WERI-Rb-1 (cell line): ENCODE results near the gene LRRC34.
A peak's percentile ranks its signal among the peaks of the same experiment; 100 is the strongest.

Source experiments
- DNase-seq: peaks from one replicate; pipeline ENCODE4 v3.0.0-alpha.2; 2020
- H3K27ac ChIP-seq: fragments of 250-450 bp; sonication (Bioruptor Pico); 2 replicates; pipeline ENCODE4 v1.5.1; 2020; ENCODE audit warnings: mild to moderate bottlenecking, moderate library complexity
- H3K27me3 ChIP-seq: fragments of 250-450 bp; sonication (Bioruptor Pico); 2 replicates; pipeline ENCODE4 v1.5.1; 2021; ENCODE audit warnings: mild to moderate bottlenecking, low read depth, moderate library complexity; ENCODE audit not compliant: insufficient read depth, severe bottlenecking
- H3K36me3 ChIP-seq: fragments of 250-450 bp; sonication (Bioruptor Pico); 2 replicates; pipeline ENCODE4 v1.5.1; 2020; ENCODE audit warnings: mild to moderate bottlenecking, moderate library complexity
- H3K4me3 ChIP-seq: 2 replicates; pipeline ENCODE4 v1.5.1; 2011; ENCODE audit warnings: low read depth, mild to moderate bottlenecking, control low read depth, low read length
- H3K9me3 ChIP-seq: fragments of 250-450 bp; sonication (Bioruptor Pico); 2 replicates; pipeline ENCODE4 v1.5.1; 2021; ENCODE audit warnings: mild to moderate bottlenecking, moderate library complexity; ENCODE audit not compliant: severe bottlenecking
- TF ChIP-seq, protein P1 (sequence below): IDR thresholded peaks from 2 replicates; pipeline ENCODE4 v1.5.1; 2011; ENCODE audit warnings: low read depth, mild to moderate bottlenecking, control low read depth, inconsistent platforms, low read length

The LRRC34 gene

GRCh38 chr3:169781209-169781855 is 31.4 kb downstream of the LRRC34 start:
- Histone ChIP-seq H3K9me3 (no peaks in the 10 kb centered on the region), H3K27me3 (no peaks in the 10 kb centered on the region), H3K36me3 (peaks cover 74% of the 10 kb centered on the region), H3K27ac (no peak overlapping the region), H3K4me3 (no peak overlapping the region)
- TF ChIP-seq, protein P1, sequence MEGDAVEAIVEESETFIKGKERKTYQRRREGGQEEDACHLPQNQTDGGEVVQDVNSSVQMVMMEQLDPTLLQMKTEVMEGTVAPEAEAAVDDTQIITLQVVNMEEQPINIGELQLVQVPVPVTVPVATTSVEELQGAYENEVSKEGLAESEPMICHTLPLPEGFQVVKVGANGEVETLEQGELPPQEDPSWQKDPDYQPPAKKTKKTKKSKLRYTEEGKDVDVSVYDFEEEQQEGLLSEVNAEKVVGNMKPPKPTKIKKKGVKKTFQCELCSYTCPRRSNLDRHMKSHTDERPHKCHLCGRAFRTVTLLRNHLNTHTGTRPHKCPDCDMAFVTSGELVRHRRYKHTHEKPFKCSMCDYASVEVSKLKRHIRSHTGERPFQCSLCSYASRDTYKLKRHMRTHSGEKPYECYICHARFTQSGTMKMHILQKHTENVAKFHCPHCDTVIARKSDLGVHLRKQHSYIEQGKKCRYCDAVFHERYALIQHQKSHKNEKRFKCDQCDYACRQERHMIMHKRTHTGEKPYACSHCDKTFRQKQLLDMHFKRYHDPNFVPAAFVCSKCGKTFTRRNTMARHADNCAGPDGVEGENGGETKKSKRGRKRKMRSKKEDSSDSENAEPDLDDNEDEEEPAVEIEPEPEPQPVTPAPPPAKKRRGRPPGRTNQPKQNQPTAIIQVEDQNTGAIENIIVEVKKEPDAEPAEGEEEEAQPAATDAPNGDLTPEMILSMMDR, result no peak
- DNase-seq, result no peak

DNA sequence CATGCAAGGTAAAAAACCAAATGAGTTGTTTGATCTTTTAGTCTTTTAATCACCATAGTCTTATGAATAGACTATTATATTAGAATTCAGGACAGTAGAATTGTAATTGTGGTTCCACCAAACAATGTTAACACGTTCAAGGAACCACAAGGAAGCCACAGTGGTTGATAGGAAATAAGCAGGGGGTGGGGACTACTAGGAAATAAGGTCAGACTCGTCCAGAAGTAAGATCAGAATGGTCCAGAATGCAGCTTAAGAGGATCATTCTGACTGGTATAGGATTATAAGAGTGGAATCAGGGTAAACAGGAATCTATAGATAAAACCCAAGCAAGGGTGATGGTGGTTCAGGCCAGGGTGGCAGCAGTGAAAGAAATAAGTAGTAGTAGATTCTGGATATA is 32.0 kb downstream of the LRRC34 start:
- DNase-seq, result no peak
- TF ChIP-seq, protein P1, result no peak
- Histone ChIP-seq H3K9me3 (no peaks in the 10 kb centered on the region), H3K27ac (no peak overlapping the region), H3K36me3 (peaks cover 71% of the 10 kb centered on the region), H3K4me3 (no peak overlapping the region), H3K27me3 (no peaks in the 10 kb centered on the region)

DNA sequence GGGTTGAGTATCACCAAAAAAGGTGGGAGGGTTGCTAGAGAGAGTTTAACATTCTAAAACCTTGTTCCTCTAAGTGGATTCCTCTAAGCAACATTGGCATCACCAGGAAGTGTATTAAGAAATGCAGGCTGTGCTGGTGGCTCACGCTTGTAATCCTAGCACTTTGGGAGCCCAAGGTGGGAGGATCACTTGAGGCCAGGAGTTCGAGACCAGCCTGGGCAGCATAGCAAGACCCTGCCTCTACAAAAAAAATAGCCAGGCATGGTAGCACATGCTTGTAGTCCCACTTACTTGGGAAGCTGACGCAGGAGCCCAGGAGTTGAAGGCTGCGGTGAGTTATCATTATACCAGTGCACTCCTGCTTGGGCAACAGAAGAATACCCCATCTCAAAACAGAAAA is 34.9 kb downstream of the LRRC34 start:
- Histone ChIP-seq H3K4me3 (no peak overlapping the region), H3K36me3 (peaks cover 70% of the 10 kb centered on the region), H3K27ac (no peak overlapping the region), H3K27me3 (no peaks in the 10 kb centered on the region), H3K9me3 (no peaks in the 10 kb centered on the region)
- no peak for DNase-seq
- TF ChIP-seq, protein P1, result no peak

DNA sequence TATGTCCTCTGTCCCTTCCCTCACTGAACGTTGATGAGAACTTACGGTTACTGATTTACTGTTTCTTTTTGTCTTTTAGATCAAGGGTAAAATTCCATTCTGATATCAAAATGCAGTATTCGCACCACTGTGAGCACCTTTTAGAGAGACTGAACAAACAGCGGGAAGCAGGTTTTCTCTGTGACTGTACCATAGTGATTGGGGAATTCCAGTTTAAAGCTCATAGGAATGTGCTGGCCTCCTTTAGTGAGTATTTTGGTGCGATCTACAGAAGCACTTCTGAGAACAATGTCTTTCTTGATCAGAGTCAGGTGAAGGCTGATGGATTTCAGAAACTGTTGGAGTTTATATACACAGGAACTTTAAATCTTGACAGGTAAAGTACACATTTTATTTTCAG is 38.5 kb downstream of the LRRC34 start:
- TF ChIP-seq, protein P1, result no peak
- Histone ChIP-seq H3K4me3 (peak overlapping the region; percentile 100), H3K27ac (peak overlapping the region; percentile 99; the same call in 1 of the 2 replicates), H3K27me3 (no peaks in the 10 kb centered on the region), H3K36me3 (peaks cover 39% of the 10 kb centered on the region), H3K9me3 (peaks cover 3% of the 10 kb centered on the region)
- no peak for DNase-seq

GRCh38 chr3:169772897-169773816 is 39.5 kb downstream of the LRRC34 start, which contains the start of gene MYNN:
TSS of gene MYNN (plus strand) at chr3:169773396. CDS start at chr3:169774296, 900 bp downstream.
- peak within 1 kb of the TSS; percentile 100 for H3K4me3 ChIP-seq
- TF ChIP-seq, protein P1, result peak; percentile 48

More at GRCh38 chr3:169772897-169773816, 39.5 kb downstream of the LRRC34 start, which contains the start of gene MYNN:
- Histone ChIP-seq H3K27me3 (no peaks in the 10 kb centered on the region), H3K9me3 (peaks cover 3% of the 10 kb centered on the region), H3K36me3 (peaks cover 31% of the 10 kb centered on the region), H3K27ac (peak within 1 kb of the TSS; percentile 99)
- DNase-seq, result peak; percentile 92
